Amygdala (tissue), 56 donors: ENCODE data around the gene DPY19L3.
"Not testable (repeated sequence)": the region's sequence is repeated elsewhere in the genome, so short reads cannot be mapped to it uniquely, and the experiment has no call there.

Experiments used
- DNase-seq, 56 donors: peaks; one replicate each; lab custom pipeline; 2025; lab: John Stamatoyannopoulos, UW

The DPY19L3 gene

GRCh38 chr19:32489971-32490370 lies 84.4 kb downstream of the DPY19L3 start:
- no peak for DNase-seq

GRCh38 chr19:32497391-32497790 lies 91.8 kb downstream of the DPY19L3 start:
- DNase-seq = no peak

GRCh38 chr19:32498648-32499200 lies 93.2 kb downstream of the DPY19L3 start:
- peak in 1 of 56 donors; percentile 2 for DNase-seq

DNA sequence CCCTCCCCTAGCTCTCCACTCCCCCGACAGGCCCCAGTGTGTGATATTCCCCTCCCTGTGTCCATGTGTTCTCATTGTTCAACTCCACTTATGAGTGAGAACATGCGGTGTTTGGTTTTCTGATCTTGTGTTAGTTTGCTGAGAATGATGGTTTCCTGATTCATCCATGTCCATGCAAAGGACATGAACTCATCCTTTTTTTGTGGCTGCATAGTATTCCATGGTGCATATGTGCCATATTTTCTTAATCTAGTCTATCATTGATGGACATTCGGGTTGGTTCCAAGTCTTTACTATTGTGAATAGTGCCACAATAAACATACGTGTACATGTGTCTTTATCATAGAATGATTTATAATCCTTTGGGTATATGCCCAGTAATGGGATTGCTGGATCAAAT lies 106.9 kb downstream of the DPY19L3 start:
- DNase-seq = not testable (repeated sequence)

- DNase-seq = no peak
These were observed 113.5 kb downstream of the DPY19L3 start for GRCh38 chr19:32519023-32519422.

DNA sequence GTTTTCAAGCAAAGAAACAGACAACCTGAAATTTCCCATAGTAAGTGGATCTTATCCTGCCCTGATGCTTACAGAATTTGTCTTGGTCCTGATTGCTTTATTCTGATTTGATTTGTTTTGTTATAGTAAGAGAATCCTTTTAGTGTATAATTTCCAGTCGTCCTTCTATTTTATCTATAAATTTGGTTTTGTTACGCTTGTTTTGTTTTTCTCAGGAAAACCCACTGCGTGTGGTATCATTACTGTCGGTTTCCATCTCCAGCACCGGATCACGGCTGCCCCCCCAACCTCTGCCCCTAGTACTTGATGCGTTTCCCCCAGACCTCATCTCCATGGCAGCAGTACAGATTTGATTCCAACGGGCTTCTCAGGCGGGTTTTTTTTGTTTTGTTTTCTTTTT lies 117.4 kb downstream of the DPY19L3 start:
- DNase-seq = no peak

- no peak for DNase-seq
These were observed 121.3 kb downstream of the DPY19L3 start for GRCh38 chr19:32526895-32527294.

DNA sequence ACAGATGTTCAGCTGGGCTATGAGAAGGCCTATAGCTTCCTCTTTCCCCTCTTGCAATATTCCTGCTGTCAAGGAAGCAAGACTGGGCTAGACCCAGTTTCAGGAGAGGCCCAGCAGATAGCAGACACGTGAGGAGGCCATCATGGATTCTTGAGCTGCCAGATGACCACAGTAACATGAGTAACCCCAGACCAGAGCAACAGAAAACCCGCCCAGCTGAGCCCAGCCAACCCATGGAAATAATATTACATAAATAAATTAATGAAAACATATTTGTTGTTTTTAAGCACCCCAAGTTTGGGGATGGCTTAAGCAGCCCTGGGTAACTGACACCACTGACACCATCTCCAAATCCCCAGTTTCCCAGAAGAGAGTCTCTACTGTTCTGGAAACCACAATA lies 125.2 kb downstream of the DPY19L3 start:
- no peak for DNase-seq

DNA sequence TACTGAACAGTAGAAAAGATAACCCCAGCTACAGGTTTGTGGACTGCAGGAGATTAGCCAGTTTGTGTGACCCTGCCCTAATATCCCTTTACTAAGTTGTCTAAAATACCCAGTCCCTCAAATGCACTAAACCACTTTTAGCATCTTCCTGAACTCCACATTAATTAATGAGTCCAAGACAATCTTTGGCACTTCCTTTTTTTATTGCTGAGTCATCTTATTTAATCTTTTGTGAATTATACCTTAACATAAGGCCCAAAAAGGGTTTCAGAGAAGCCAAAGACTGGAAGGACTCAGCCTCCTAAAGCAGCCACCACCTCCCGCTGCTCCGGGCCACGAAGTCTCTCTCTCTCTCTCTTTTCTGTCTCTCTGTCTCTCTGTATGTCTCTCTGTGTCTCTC lies 126.7 kb downstream of the DPY19L3 start:
- no peak for DNase-seq
